Activated B cell treated with CpG ODN at 0.5 μM for 24 hours (primary cell): ENCODE data around the gene LGALS1. TPM values are rescaled to one million over a fixed set of nuclear protein-coding genes. Genes with fewer than 3 reads are reported as not detected.
"Not testable (repeated sequence)": the region's sequence is repeated elsewhere in the genome, so short reads cannot be mapped to it uniquely, and the experiment has no call there.

Experiments used
- ATAC-seq: fragments of 200-7000 bp; cut with Tn5 transposase; one replicate; pipeline ENCODE4 v1.10.0; 2021; ENCODE audit warnings: low read depth, mild to moderate bottlenecking, moderate library complexity
- CTCF ChIA-PET: fragments of 350-600 bp; sonication (Branson Sonifier 250); formaldehyde crosslinking; loops from one replicate; lab custom pipeline; 2021; ENCODE audit warnings: antibody characterized with exemption; lab: Charles Lee
- POLR2A ChIA-PET: fragments of 350-600 bp; sonication (Branson Sonifier 250); formaldehyde crosslinking; loops from one replicate; lab custom pipeline; 2021; ENCODE audit warnings: antibody characterized with exemption; lab: Charles Lee
- DNase-seq: peaks from one replicate; pipeline ENCODE4 v3.0.0; 2022
- H3K27ac Mint-ChIP-seq: one replicate; pipeline ENCODE4 v1.8.0; 2020; ENCODE audit warnings: mixed read lengths
- H3K27me3 Mint-ChIP-seq: one replicate; pipeline ENCODE4 v1.8.0; 2021; ENCODE audit warnings: mixed read lengths
- H3K36me3 Mint-ChIP-seq: one replicate; pipeline ENCODE4 v1.8.0; 2021; ENCODE audit warnings: low read depth, mixed read lengths
- H3K4me1 Mint-ChIP-seq: one replicate; pipeline ENCODE4 v1.8.0; 2021; ENCODE audit warnings: mixed read lengths
- H3K4me3 Mint-ChIP-seq: one replicate; pipeline ENCODE4 v1.8.0; 2020; ENCODE audit warnings: mild to moderate bottlenecking, mixed read lengths
- H3K9me3 Mint-ChIP-seq: one replicate; pipeline ENCODE4 v1.8.0; 2020; ENCODE audit warnings: mixed read lengths
- intact Hi-C: fragments of 100-400 bp; cut with micrococcal nuclease; formaldehyde crosslinking; loops from one replicate; pipeline ENCODE4 v1.15.1; 2024
- total RNA-seq: library from RNA; stranded (reverse); gene quantifications from 2 replicates; pipeline ENCODE4 v1.2.3, GENCODE V29; 2022
- TF ChIP-seq, protein P1 (sequence below): fragments of 200-600 bp; IDR thresholded peaks from one replicate; pipeline ENCODE4 v1.8.0; 2022; ENCODE audit warnings: antibody characterized with exemption, mild to moderate bottlenecking

Gene LGALS1
- total RNA-seq, 1 donor from 2014 or later, result 230 TPM

DNA sequence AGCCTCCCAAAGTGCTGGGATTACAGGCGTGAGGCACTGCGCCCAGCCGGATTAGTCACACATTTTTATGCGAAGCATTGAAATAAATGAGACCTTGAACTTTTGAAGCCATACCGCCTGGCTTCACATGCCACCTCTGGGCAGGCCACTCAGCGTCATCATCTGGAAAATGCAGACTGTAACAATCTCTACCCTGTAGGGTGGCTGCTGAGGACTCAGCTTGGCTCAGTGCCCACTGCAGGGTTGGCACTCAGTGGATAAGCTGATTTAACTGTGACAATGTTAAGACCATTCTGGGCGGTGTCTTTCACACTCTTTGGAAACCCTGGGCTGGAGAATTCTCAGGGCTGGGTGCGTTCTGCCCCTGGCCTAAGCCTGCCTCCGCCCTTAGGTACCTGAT lies 27.5 kb upstream of the LGALS1 start:
- TF ChIP-seq, protein P1, sequence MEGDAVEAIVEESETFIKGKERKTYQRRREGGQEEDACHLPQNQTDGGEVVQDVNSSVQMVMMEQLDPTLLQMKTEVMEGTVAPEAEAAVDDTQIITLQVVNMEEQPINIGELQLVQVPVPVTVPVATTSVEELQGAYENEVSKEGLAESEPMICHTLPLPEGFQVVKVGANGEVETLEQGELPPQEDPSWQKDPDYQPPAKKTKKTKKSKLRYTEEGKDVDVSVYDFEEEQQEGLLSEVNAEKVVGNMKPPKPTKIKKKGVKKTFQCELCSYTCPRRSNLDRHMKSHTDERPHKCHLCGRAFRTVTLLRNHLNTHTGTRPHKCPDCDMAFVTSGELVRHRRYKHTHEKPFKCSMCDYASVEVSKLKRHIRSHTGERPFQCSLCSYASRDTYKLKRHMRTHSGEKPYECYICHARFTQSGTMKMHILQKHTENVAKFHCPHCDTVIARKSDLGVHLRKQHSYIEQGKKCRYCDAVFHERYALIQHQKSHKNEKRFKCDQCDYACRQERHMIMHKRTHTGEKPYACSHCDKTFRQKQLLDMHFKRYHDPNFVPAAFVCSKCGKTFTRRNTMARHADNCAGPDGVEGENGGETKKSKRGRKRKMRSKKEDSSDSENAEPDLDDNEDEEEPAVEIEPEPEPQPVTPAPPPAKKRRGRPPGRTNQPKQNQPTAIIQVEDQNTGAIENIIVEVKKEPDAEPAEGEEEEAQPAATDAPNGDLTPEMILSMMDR, result no peak
- Mint-ChIP-seq H3K27ac (no peak overlapping the region), H3K4me3 (no peak overlapping the region), H3K36me3 (peaks cover 77% of the 10 kb centered on the region), H3K9me3 (no peaks in the 10 kb centered on the region), H3K4me1 (peaks cover 9% of the 10 kb centered on the region), H3K27me3 (no peaks in the 10 kb centered on the region)
- intact Hi-C loops, result no loop called here
- DNase-seq (no peak), ATAC-seq (no peak)
- POLR2A ChIA-PET, result interaction anchor here (1.8 kb wide), 1 partner anchor 10 kb away, joined by 7 read pairs; the partner anchor contains the start of gene PDXP
- CTCF ChIA-PET, result no interaction called here

DNA sequence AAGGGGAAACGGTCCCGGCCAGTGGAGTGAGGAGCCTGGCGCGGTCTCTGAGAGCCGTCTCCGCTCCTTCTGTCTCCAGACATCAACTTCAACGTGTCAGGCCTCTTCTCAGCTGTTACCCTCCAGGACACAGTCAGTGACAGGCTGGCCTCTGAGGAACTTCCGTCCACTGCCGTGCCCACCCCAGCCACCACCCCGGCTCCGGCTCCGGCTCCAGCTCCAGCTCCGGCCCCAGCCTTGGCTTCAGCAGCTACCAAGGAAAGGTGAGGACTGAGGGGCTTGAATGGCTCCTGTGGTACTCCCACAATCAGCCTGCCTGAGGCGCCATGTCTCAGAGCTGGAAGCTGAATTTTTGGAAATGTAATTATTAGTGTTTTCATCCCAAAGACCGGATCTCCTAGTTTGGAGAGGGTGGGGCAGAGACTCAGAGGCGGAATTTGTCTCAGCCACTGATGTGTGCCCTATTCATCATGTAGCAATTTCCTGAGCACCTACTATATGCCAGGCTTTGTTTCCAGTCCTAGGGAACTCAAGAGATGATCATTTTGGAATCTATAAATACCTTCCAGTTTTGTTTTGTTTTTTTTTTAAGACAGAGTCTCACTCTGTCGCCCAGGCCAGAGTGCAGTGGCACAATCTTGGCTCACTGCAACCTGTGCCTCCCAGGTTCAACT lies 24.8 kb upstream of the LGALS1 start:
- no peaks in the 10 kb centered on the region for H3K4me1 Mint-ChIP-seq
- intact Hi-C loops, result no loop called here
- H3K36me3 Mint-ChIP-seq, result peaks cover 67% of the 10 kb centered on the region
- no peaks in the 10 kb centered on the region for H3K9me3 Mint-ChIP-seq
- TF ChIP-seq, protein P1, result no peak
- no peak for ATAC-seq
- no peak for DNase-seq
- H3K27ac Mint-ChIP-seq, result no peak overlapping the region
- ChIA-PET POLR2A (no interaction called here), CTCF (no interaction called here)
- no peaks in the 10 kb centered on the region for H3K27me3 Mint-ChIP-seq
- H3K4me3 Mint-ChIP-seq, result no peak overlapping the region

DNA sequence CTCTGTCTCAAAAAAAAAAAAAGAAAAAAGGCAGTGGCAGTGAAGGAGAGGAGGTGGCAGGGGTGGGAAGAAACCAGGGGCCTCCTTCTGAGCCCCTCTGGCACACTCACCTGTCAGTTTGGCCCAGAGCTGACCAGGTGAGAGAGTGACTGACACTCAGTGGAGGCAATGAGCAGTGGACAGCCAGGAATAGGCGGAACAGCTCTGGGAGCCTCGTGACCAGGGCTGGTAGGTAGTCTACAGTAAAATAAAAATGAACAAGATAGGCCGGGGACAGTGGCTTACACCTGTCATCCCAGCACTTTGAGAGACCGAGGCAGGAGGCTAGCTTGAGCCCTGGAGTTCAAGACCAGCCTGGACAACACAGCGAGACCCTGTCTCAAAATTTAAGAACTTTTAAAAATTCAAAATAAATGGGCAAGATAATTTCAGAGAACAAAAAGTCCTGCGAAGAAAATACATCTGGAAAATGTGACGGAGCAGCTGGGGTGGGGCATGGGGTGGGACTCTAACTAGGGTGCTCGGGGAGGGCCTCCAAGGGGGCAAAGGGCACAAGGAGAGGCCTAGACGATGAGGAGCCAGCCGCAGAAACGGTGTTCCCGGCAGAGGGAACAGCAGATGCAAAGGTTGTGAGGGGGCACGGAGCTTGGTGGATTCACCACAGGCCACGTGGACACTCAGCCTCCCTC lies 20.7 kb upstream of the LGALS1 start:
- Mint-ChIP-seq H3K4me1 (peaks cover 16% of the 10 kb centered on the region), H3K27ac (no peak overlapping the region), H3K4me3 (no peak overlapping the region), H3K36me3 (peaks cover 46% of the 10 kb centered on the region), H3K27me3 (no peaks in the 10 kb centered on the region), H3K9me3 (no peaks in the 10 kb centered on the region)
- DNase-seq (no peak), ATAC-seq (no peak)
- intact Hi-C loops, result no loop called here
- TF ChIP-seq, protein P1, result no peak
- POLR2A ChIA-PET, result interaction anchor here (0.5 to 1.1 kb wide), 6 partner anchors 11 to 102 kb away, joined by 3 to 5 read pairs (median 4); partner anchors contain the start of gene GGA1
- CTCF ChIA-PET, result no interaction called here

DNA sequence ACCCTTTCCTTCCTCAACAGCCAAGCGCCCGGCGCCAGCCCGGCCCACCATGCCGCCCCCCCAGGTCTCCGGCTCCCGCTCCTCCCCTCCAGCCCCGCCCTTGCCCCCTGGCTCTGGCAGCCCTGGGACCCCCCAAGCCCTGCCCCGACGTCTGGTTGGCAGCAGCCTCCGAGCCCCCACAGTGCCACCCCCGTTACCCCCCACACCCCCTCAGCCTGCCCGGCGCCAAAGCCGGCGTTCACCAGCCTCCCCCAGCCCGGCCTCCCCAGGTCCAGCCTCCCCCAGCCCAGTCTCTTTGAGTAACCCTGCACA lies 20.2 kb upstream of the LGALS1 start:
- ATAC-seq, result no peak
- ChIA-PET CTCF (interaction anchor here (4.9 kb wide), 1 partner anchor 12 kb away, joined by 58 read pairs; no protein-coding TSS in a partner anchor), POLR2A (interaction anchor here (0.7 to 1.0 kb wide), 3 partner anchors 12 to 47 kb away, joined by 3 to 5 read pairs (median 5); partner anchors contain the start of gene GGA1)
- intact Hi-C loops, result no loop called here
- TF ChIP-seq, protein P1, result no peak
- Mint-ChIP-seq H3K27me3 (no peaks in the 10 kb centered on the region), H3K36me3 (peaks cover 41% of the 10 kb centered on the region), H3K27ac (no peak overlapping the region), H3K4me3 (no peak overlapping the region), H3K9me3 (no peaks in the 10 kb centered on the region), H3K4me1 (peaks cover 21% of the 10 kb centered on the region)
- DNase-seq, result no peak

DNA sequence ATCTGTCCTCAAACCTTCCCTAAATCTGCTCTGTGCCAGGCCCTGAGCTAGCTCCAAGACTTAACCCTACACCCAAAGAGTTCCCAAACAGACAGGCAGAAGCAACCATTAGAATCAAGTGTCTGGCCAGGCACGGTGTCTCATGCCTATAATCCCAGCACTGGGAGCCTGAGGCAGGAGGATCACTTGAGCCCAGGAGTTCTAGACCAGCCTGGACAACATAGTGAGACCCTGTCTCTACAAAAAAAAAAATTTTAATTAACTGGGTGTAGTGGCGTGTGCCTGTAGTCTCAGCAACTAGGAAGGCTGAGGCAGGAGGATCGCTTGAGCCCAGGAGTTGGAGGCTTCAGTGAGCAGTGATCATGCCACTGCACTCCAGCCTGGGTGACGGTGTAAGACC lies 18.9 kb upstream of the LGALS1 start:
- ATAC-seq, H3K9me3 Mint-ChIP-seq, DNase-seq, H3K27me3 Mint-ChIP-seq, H3K4me3 Mint-ChIP-seq, intact Hi-C loops: not testable (repeated sequence)
- POLR2A ChIA-PET, result interaction anchor here (0.6 to 5.7 kb wide), 9 partner anchors 8 to 413 kb away, joined by 3 to 65 read pairs (median 7); partner anchors contain the start of genes GGA1 and NOL12
- Mint-ChIP-seq H3K36me3 (peaks cover 31% of the 10 kb centered on the region), H3K27ac (peak overlapping the region; percentile 41), H3K4me1 (peaks cover 35% of the 10 kb centered on the region)
- CTCF ChIA-PET, result interaction anchor here (4.9 kb wide), 1 partner anchor 14 kb away, joined by 58 read pairs; no protein-coding TSS in a partner anchor
